WTC11 (cell line): ENCODE data around the gene POU3F1. TPM values are rescaled to one million over a fixed set of nuclear protein-coding genes. Genes with fewer than 3 reads are reported as not detected.

Source experiments
- ATAC-seq: fragments of 200-7000 bp; cut with Tn5 transposase; 2 replicates; pipeline ENCODE4 v1.10.0; 2021; ENCODE audit warnings: mild to moderate bottlenecking, moderate library complexity
- CTCF ChIA-PET: fragments of 300-600 bp; sonication (Branson Sonifier 250); formaldehyde crosslinking; loops from one replicate; lab custom pipeline; 2021; ENCODE audit warnings: antibody characterized with exemption; lab: Charles Lee
- POLR2A ChIA-PET: fragments of 350-600 bp; sonication (Branson Sonifier 250); formaldehyde crosslinking; loops from one replicate; lab custom pipeline; 2021; ENCODE audit warnings: antibody characterized with exemption; lab: Charles Lee
- DNase-seq: peaks from one replicate; pipeline ENCODE4 v3.0.0; 2021; ENCODE audit warnings: low spot score
- H3K27ac Mint-ChIP-seq: 2 replicates; pipeline ENCODE4 v1.8.0; 2021; ENCODE audit warnings: mixed read lengths
- H3K27me3 Mint-ChIP-seq: 2 replicates; pipeline ENCODE4 v1.8.0; 2021; ENCODE audit warnings: low read depth, mild to moderate bottlenecking, moderate library complexity, mixed read lengths
- H3K36me3 Mint-ChIP-seq: 2 replicates; pipeline ENCODE4 v1.8.0; 2021; ENCODE audit warnings: mixed read lengths
- H3K4me1 Mint-ChIP-seq: 2 replicates; pipeline ENCODE4 v1.8.0; 2022; ENCODE audit warnings: mixed read lengths
- H3K4me3 Mint-ChIP-seq: 2 replicates; pipeline ENCODE4 v1.8.0; 2021; ENCODE audit warnings: mild to moderate bottlenecking, moderate library complexity, mixed read lengths
- H3K9me3 Mint-ChIP-seq: 2 replicates; pipeline ENCODE4 v1.8.0; 2021; ENCODE audit warnings: mixed read lengths
- E2F1 ChIP-seq: sonication (generic); formaldehyde crosslinking; IDR thresholded peaks from 2 replicates; pipeline ENCODE4 v1.8.0; 2022; ENCODE audit warnings: mild to moderate bottlenecking, missing genetic modification reagents
- E2F4 ChIP-seq: sonication (generic); formaldehyde crosslinking; IDR thresholded peaks from 2 replicates; pipeline ENCODE4 v1.8.1; 2022; ENCODE audit warnings: low read depth, mild to moderate bottlenecking, moderate library complexity, missing genetic modification reagents, borderline replicate concordance
- EMX1 ChIP-seq: fragments of 250-450 bp; sonication (Bioruptor Pico); IDR thresholded peaks from 2 replicates; pipeline ENCODE4 v1.8.0; 2021; ENCODE audit warnings: mild to moderate bottlenecking
- FOXJ3 ChIP-seq: sonication (generic); formaldehyde crosslinking; IDR thresholded peaks from 2 replicates; pipeline ENCODE4 v1.9.0; 2021; ENCODE audit warnings: missing genetic modification reagents, mild to moderate bottlenecking, borderline replicate concordance
- MAX ChIP-seq: sonication (generic); formaldehyde crosslinking; IDR thresholded peaks from 2 replicates; pipeline ENCODE4 v1.8.0; 2022; ENCODE audit warnings: mild to moderate bottlenecking, missing genetic modification reagents
- NFATC4 ChIP-seq: fragments of 250-450 bp; sonication (Bioruptor Pico); IDR thresholded peaks from 2 replicates; pipeline ENCODE4 v1.9.0; 2021; ENCODE audit warnings: mild to moderate bottlenecking
- PRDM15 ChIP-seq: sonication (generic); formaldehyde crosslinking; IDR thresholded peaks from 2 replicates; pipeline ENCODE4 v1.8.0; 2022; ENCODE audit warnings: missing genetic modification reagents
- PREB ChIP-seq: sonication (generic); formaldehyde crosslinking; IDR thresholded peaks from 2 replicates; pipeline ENCODE4 v1.8.1; 2022; ENCODE audit warnings: mild to moderate bottlenecking, missing genetic modification reagents, moderate library complexity, borderline replicate concordance
- PRRX2 ChIP-seq: fragments of 250-450 bp; sonication (Bioruptor Pico); IDR thresholded peaks from 2 replicates; pipeline ENCODE4 v1.8.0; 2021; ENCODE audit warnings: mild to moderate bottlenecking
- RORB ChIP-seq: fragments of 250-450 bp; sonication (Bioruptor Pico); IDR thresholded peaks from 2 replicates; pipeline ENCODE4 v1.9.0; 2021; ENCODE audit warnings: mild to moderate bottlenecking
- TCF7 ChIP-seq: sonication (generic); formaldehyde crosslinking; IDR thresholded peaks from 2 replicates; pipeline ENCODE4 v1.8.0; 2022; ENCODE audit warnings: mild to moderate bottlenecking, low read depth, missing genetic modification reagents, moderate library complexity
- TP53 ChIP-seq: sonication (generic); formaldehyde crosslinking; IDR thresholded peaks from 2 replicates; pipeline ENCODE4 v1.8.1; 2023; ENCODE audit warnings: mild to moderate bottlenecking, missing genetic modification reagents
- ZBTB43 ChIP-seq: sonication (generic); formaldehyde crosslinking; IDR thresholded peaks from 2 replicates; pipeline ENCODE4 v1.8.1; 2023; ENCODE audit warnings: mild to moderate bottlenecking, missing genetic modification reagents
- ZNF138 ChIP-seq: sonication (generic); formaldehyde crosslinking; conservative IDR thresholded peaks from 2 replicates; pipeline ENCODE4 v1.8.1; 2022; ENCODE audit warnings: mild to moderate bottlenecking, moderate library complexity, missing genetic modification reagents
- ZNF232 ChIP-seq: sonication (generic); formaldehyde crosslinking; IDR thresholded peaks from 2 replicates; pipeline ENCODE4 v1.8.0; 2022; ENCODE audit warnings: mild to moderate bottlenecking, missing genetic modification reagents
- ZNF423 ChIP-seq: fragments of 250-450 bp; sonication (Bioruptor Pico); IDR thresholded peaks from 2 replicates; pipeline ENCODE4 v2.1.2; 2022; ENCODE audit warnings: mild to moderate bottlenecking, moderate library complexity
- microRNA-seq: library from miRNA; unstranded; fragments of <30 nt; microRNA quantifications from one replicate; pipeline ENCODE4 v1.2.0, GENCODE V29; 2022; ENCODE audit warnings: borderline number of aligned reads
- total RNA-seq: library from RNA; stranded (reverse); gene quantifications from 3 replicates; pipeline ENCODE4 v1.2.3, GENCODE V29; 2021

POU3F1 gene
- total RNA-seq, 1 experiment from 2014 or later = 18.9 TPM

GRCh38 chr1:37995751-37996345 lies 50.7 kb downstream of the POU3F1 start (continued):
- TF ChIP-seq E2F4 (CRISPR knock-in tag) = no peak
- no peak for TF ChIP-seq TCF7
- 0 out of 2 replicates have a peak, but pooled peaks have one; percentile 50 for TF ChIP-seq PRRX2
- no peak for TF ChIP-seq TP53 (CRISPR knock-in tag)
- TF ChIP-seq ZBTB43 (CRISPR knock-in tag) = peak; percentile 41; the same call in 1 of the 2 replicates
- TF ChIP-seq ZNF138 (CRISPR knock-in tag) = no peak

GRCh38 chr1:37994886-37995566 lies 51.6 kb downstream of the POU3F1 start:
- ATAC-seq = no peak
- no peak for DNase-seq
- Mint-ChIP-seq H3K27ac (peak overlapping the region; percentile 79), H3K36me3 (peaks cover 10% of the 10 kb centered on the region), H3K4me3 (peak overlapping the region; percentile 78), H3K27me3 (no peaks in the 10 kb centered on the region), H3K4me1 (peaks cover 33% of the 10 kb centered on the region), H3K9me3 (no peaks in the 10 kb centered on the region)
- POLR2A ChIA-PET = interaction anchor here (0.6 to 1.9 kb wide), 3 partner anchors 33 to 470 kb away, joined by 4 to 7 read pairs (median 5); no protein-coding TSS in a partner anchor
- CTCF ChIA-PET = interaction anchor here (1.5 kb wide), 1 partner anchor 15 kb away, joined by 4 read pairs; no protein-coding TSS in a partner anchor
- TF ChIP-seq RORB (CRISPR knock-in tag) = no peak
- no peak for TF ChIP-seq E2F4 (CRISPR knock-in tag)
- TF ChIP-seq EMX1 = no peak
- TF ChIP-seq FOXJ3 (CRISPR knock-in tag) = no peak
- no peak for TF ChIP-seq ZNF423
- no peak for TF ChIP-seq ZNF232
- TF ChIP-seq E2F1 (CRISPR knock-in tag) = no peak
- TF ChIP-seq PREB (CRISPR knock-in tag) = no peak
- TF ChIP-seq MAX (CRISPR knock-in tag) = no peak
- no peak for TF ChIP-seq PRDM15 (CRISPR knock-in tag)
- TF ChIP-seq NFATC4 (CRISPR knock-in tag) = no peak

Small RNAs within 50 kb of the gene (microRNA-seq; reads per million reads assigned to microRNA genes)
- gene MIR3659 = 23.1 reads per million, percentile 41 among the genes with 10 or more reads in this experiment

Other genes starting within 250 kb of the POU3F1 start
- gene C1orf122, start 239.0 kb downstream of the POU3F1 start, total RNA-seq = 42.5 to 50.7 TPM (median 45.9 TPM) in 3 replicates
- gene YRDC, start 238.6 kb downstream of the POU3F1 start, total RNA-seq = 20.1 to 24.6 TPM (median 22.7 TPM) in 3 replicates
- 10.1 to 12.2 TPM (median 10.9 TPM) in 3 replicates for gene MTF1, start 187.2 kb downstream of the POU3F1 start, total RNA-seq
- 26.8 to 29.4 TPM (median 27.3 TPM) in 3 replicates for gene INPP5B, start 99.7 kb downstream of the POU3F1 start, total RNA-seq
- gene SF3A3, start 56.8 kb downstream of the POU3F1 start, total RNA-seq = 96.5 to 126 TPM (median 96.5 TPM) in 3 replicates
- 28.1 to 34.4 TPM (median 28.1 TPM) in 3 replicates for gene FHL3, start 41.3 kb downstream of the POU3F1 start, total RNA-seq
- gene UTP11, start 34.1 kb downstream of the POU3F1 start, total RNA-seq = 41.3 to 42.6 TPM (median 42.2 TPM) in 3 replicates